Upper lobe of left lung (tissue), 6 donors: Measurements from ENCODE around the gene C4orf50. TPM values are rescaled to one million over a fixed set of nuclear protein-coding genes. Genes with fewer than 3 reads are reported as not detected.

Experiments
- ATAC-seq, 2 donors: fragments of 200-7000 bp; cut with Tn5 transposase; one replicate each; pipeline ENCODE4 v1.9.1; 2022; ENCODE audit warnings: mild to moderate bottlenecking in 2 of 2, moderate library complexity in 2 of 2; ENCODE audit not compliant: low FRiP score in 2 of 2
- DNase-seq, 2 donors: peaks; one replicate each; pipeline ENCODE4 v3.0.0-alpha.2; 2019 to 2020
- H3K27ac ChIP-seq, 4 donors: fragments of 200-600 bp; sonication (generic); one replicate each; pipeline ENCODE4 v1.5.1; 2016 to 2019
- H3K27me3 ChIP-seq, 4 donors: fragments of 200-600 bp; sonication (generic); one replicate each; pipeline ENCODE4 v1.5.1; 2017 to 2019
- H3K36me3 ChIP-seq, 4 donors: fragments of 200-600 bp; sonication (generic); one replicate each; pipeline ENCODE4 v1.5.1; 2016 to 2019
- H3K4me1 ChIP-seq, 4 donors: fragments of 200-600 bp; sonication (generic); one replicate each; pipeline ENCODE4 v1.5.1; 2018 to 2019
- H3K4me3 ChIP-seq, 4 donors: fragments of 200-600 bp; sonication (generic); one replicate each; pipeline ENCODE4 v1.5.1; 2017 to 2019; ENCODE audit warnings: mild to moderate bottlenecking in 2 of 4, moderate library complexity in 1 of 4
- H3K9me3 ChIP-seq, 4 donors: fragments of 200-600 bp; sonication (generic); one replicate each; pipeline ENCODE4 v1.5.1; 2018 to 2019
- EP300 ChIP-seq, 4 donors: sonication (generic); formaldehyde crosslinking; IDR thresholded peaks; one replicate each; pipeline ENCODE4 v1.5.1; 2017; ENCODE audit warnings: antibody characterized with exemption in 4 of 4, control low read depth in 2 of 4
- POLR2A ChIP-seq, 4 donors: fragments of 450-650 bp; IDR thresholded peaks; one replicate each; pipeline ENCODE4 v1.5.1; 2016 to 2017; ENCODE audit warnings: antibody characterized with exemption in 4 of 4, mild to moderate bottlenecking in 2 of 4
- POLR2AphosphoS5 ChIP-seq, 2 donors: sonication (generic); formaldehyde crosslinking; IDR thresholded peaks; one replicate each; pipeline ENCODE4 v1.5.1; 2017; ENCODE audit warnings: antibody characterized with exemption in 2 of 2
- WGBS, 2 donors: methylation state at CpG; one replicate each; pipeline ENCODE4 v1.1.5; 2017 to 2018; 5-methylcytosine and 5-hydroxymethylcytosine counted together
- total RNA-seq, 6 donors: library from RNA; depleted of rRNA in 4 of 6; stranded (reverse); fragments of >200 nt in 4 of 6; gene quantifications; one replicate each; pipeline versions ENCODE4 v1.1.0 to v1.2.1, GENCODE V29; 2016 to 2021
- TF ChIP-seq, protein P1 (sequence below), 6 experiments: fragments of 450-650 bp in 4 of 6; fragments of 200-600 bp in 2 of 6; sonication (generic) in 2 of 6; IDR thresholded peaks; one replicate each; pipeline ENCODE4 v1.5.1; 2016 to 2019; ENCODE audit warnings: antibody characterized with exemption in 6 of 6
- donor health status: DM: no; HTN: no; CAD: no; lungs with moderate emphysema.
- donor health status: DM: no; HTN: yes; CAD: no; lungs with severe emphysema.

The C4orf50 gene
- total RNA-seq, 6 donors from 2014 or later: 0.03 to 1.3 (median 0.65) TPM

DNA sequence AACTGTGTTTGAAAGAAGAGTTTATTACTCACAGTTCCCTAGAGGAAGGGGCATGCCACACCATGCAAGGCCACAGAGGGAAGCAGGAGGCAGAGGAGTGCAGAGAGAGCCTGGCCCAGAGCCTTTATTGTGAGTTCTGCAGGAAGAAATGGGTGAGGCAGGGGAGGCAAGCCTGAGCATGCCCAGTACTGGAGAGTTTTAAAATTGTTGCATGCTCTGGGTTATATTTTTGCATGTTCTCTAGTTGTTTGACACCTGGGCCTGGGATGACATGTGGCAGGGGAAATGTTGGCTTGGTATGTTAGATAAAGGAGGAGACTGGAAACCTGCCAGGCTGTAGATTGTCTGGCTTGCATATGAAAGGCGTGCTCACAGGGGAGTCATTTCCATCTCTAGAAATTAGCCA, 105.6 kb downstream of the C4orf50 start:
- Histone ChIP-seq H3K27me3 (no peaks in the 10 kb centered on the region), H3K4me3 (no peak overlapping the region), H3K27ac (no peak overlapping the region), H3K36me3 (no peaks in the 10 kb centered on the region), H3K4me1 (no peaks in the 10 kb centered on the region), H3K9me3 (no peaks in the 10 kb centered on the region)
- ATAC-seq (no peak), DNase-seq (no peak)
- TF ChIP-seq, protein P1, sequence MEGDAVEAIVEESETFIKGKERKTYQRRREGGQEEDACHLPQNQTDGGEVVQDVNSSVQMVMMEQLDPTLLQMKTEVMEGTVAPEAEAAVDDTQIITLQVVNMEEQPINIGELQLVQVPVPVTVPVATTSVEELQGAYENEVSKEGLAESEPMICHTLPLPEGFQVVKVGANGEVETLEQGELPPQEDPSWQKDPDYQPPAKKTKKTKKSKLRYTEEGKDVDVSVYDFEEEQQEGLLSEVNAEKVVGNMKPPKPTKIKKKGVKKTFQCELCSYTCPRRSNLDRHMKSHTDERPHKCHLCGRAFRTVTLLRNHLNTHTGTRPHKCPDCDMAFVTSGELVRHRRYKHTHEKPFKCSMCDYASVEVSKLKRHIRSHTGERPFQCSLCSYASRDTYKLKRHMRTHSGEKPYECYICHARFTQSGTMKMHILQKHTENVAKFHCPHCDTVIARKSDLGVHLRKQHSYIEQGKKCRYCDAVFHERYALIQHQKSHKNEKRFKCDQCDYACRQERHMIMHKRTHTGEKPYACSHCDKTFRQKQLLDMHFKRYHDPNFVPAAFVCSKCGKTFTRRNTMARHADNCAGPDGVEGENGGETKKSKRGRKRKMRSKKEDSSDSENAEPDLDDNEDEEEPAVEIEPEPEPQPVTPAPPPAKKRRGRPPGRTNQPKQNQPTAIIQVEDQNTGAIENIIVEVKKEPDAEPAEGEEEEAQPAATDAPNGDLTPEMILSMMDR (IDR thresholded peaks at IDR 0.05): no peak
- TF ChIP-seq POLR2AphosphoS5 (IDR thresholded peaks at IDR 0.05) (no peak), POLR2A (IDR thresholded peaks at IDR 0.05) (no peak), EP300 (IDR thresholded peaks at IDR 0.05) (no peak)
- 84 to 100% methylated on average over 1 of the region's 1 CpG for WGBS, 2 donors

DNA sequence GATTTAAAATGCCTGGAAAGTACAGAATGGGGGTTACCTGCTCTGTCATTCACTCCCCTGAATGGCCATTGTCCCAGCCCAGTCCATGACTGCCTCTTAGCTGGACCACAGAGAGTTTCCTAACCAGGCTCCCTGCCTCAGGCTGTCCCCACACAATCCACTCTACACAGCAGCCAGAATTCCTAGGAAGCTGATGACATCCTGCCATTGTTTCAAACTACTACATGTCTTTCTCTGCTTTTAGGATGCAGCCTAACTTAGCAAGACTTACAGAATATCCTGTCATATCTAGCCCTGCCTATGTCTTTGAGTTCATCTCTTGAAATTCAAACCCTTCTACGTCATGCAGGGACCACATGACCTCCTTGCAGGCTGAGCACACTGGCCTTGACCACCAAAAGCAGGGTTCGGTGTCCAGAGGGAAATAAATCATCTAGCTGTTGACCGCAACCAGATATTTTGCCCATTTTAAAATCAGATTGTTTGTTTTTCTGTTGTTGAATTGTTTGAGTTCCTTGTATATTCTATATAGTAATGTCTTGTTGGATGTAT, 109.3 kb downstream of the C4orf50 start:
- Histone ChIP-seq H3K4me1 (peaks cover 0 to 6% (median 1%) of the 10 kb centered on the region in 4 donors), H3K4me3 (no peak overlapping the region), H3K36me3 (no peaks in the 10 kb centered on the region), H3K27ac (no peak overlapping the region), H3K9me3 (no peaks in the 10 kb centered on the region), H3K27me3 (no peaks in the 10 kb centered on the region)
- no peak for DNase-seq
- 43 to 59% methylated on average over 3 of the region's 3 CpGs for WGBS, 2 donors
- TF ChIP-seq POLR2A (IDR thresholded peaks at IDR 0.05) (no peak), EP300 (IDR thresholded peaks at IDR 0.05) (no peak), POLR2AphosphoS5 (IDR thresholded peaks at IDR 0.05) (no peak)
- TF ChIP-seq, protein P1 (IDR thresholded peaks at IDR 0.05): no peak
- no peak for ATAC-seq

DNA sequence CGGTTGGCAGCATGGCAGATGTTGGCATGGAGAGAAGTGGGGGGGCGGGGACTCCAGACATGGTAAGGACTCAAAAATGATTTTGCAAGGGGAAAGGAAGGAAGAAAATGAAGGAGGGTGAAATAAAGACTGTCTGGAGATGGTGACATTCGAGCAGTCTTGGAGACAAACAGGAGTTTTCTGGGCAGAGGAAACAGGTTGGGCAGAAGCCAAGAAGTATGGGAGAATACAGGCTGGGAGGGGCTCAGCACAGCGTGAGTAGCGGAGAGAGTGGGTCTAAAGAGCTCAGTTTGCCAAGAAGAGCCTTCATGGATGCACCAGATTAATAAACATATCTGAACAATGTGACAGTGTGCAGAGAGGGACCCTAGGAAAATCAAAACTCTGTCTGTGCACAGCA, 112.0 kb downstream of the C4orf50 start:
- DNase-seq (no peak), ATAC-seq (no peak)
- Histone ChIP-seq H3K36me3 (no peaks in the 10 kb centered on the region), H3K27me3 (no peaks in the 10 kb centered on the region), H3K9me3 (no peaks in the 10 kb centered on the region), H3K27ac (no peak overlapping the region), H3K4me3 (no peak overlapping the region), H3K4me1 (peaks cover 0 to 6% (median 1%) of the 10 kb centered on the region in 4 donors)
- WGBS, 2 donors: 20 to 21% methylated on average over 5 of the region's 5 CpGs
- TF ChIP-seq POLR2AphosphoS5 (IDR thresholded peaks at IDR 0.05) (no peak), EP300 (IDR thresholded peaks at IDR 0.05) (no peak), POLR2A (IDR thresholded peaks at IDR 0.05) (no peak)
- TF ChIP-seq, protein P1 (IDR thresholded peaks at IDR 0.05): no peak

- Histone ChIP-seq H3K36me3 (no peaks in the 10 kb centered on the region), H3K27ac (no peak overlapping the region), H3K4me1 (peaks cover 0 to 6% (median 1%) of the 10 kb centered on the region in 4 donors), H3K4me3 (no peak overlapping the region), H3K27me3 (no peaks in the 10 kb centered on the region), H3K9me3 (no peaks in the 10 kb centered on the region)
- TF ChIP-seq POLR2A (IDR thresholded peaks at IDR 0.05): no peak
- TF ChIP-seq EP300 (IDR thresholded peaks at IDR 0.05): no peak
- TF ChIP-seq, protein P1 (IDR thresholded peaks at IDR 0.05): no peak
- TF ChIP-seq POLR2AphosphoS5 (IDR thresholded peaks at IDR 0.05): no peak
- WGBS, 2 donors: 8 to 10% methylated on average over 8 of the region's 8 CpGs
- DNase-seq (no peak), ATAC-seq (no peak)
Measured at GRCh38 chr4:5905714-5906113, 112.5 kb downstream of the C4orf50 start.

DNA sequence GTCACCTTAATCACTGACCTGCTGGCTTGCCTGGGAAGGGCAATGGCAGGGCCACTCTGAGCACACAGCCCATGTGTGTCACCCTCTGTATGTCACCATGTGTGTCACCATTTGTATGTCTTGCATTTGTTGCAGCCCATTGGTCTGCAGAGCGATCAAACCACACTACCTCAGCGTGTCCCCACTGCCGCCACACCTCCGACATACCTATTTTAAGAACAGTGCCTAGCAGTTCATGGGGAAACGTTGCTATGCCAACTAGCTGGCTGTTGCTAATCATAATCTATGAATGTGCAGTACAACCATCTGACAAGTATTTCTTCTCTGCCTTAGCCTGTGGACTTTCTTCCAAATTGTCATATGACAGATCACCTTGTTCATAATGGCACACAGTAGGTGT, 117.4 kb downstream of the C4orf50 start:
- WGBS, 2 donors: 83 to 89% methylated on average over 5 of the region's 5 CpGs
- H3K36me3 ChIP-seq: no peaks in the 10 kb centered on the region
- H3K27ac ChIP-seq: no peak overlapping the region
- DNase-seq (no peak), ATAC-seq (no peak)
- no peaks in the 10 kb centered on the region for H3K27me3 ChIP-seq
- H3K9me3 ChIP-seq: no peaks in the 10 kb centered on the region
- no peak overlapping the region for H3K4me3 ChIP-seq
- no peak for TF ChIP-seq EP300 (IDR thresholded peaks at IDR 0.05)
- TF ChIP-seq, protein P1 (IDR thresholded peaks at IDR 0.05): no peak
- no peak for TF ChIP-seq POLR2A (IDR thresholded peaks at IDR 0.05)
- TF ChIP-seq POLR2AphosphoS5 (IDR thresholded peaks at IDR 0.05): no peak
- H3K4me1 ChIP-seq: peaks cover 0 to 3% (median 1%) of the 10 kb centered on the region in 4 donors
